ENCODE data around the gene GPS1.
A peak's percentile ranks its signal among the peaks of the same experiment; 100 is the strongest.

GPS1 gene

DNA sequence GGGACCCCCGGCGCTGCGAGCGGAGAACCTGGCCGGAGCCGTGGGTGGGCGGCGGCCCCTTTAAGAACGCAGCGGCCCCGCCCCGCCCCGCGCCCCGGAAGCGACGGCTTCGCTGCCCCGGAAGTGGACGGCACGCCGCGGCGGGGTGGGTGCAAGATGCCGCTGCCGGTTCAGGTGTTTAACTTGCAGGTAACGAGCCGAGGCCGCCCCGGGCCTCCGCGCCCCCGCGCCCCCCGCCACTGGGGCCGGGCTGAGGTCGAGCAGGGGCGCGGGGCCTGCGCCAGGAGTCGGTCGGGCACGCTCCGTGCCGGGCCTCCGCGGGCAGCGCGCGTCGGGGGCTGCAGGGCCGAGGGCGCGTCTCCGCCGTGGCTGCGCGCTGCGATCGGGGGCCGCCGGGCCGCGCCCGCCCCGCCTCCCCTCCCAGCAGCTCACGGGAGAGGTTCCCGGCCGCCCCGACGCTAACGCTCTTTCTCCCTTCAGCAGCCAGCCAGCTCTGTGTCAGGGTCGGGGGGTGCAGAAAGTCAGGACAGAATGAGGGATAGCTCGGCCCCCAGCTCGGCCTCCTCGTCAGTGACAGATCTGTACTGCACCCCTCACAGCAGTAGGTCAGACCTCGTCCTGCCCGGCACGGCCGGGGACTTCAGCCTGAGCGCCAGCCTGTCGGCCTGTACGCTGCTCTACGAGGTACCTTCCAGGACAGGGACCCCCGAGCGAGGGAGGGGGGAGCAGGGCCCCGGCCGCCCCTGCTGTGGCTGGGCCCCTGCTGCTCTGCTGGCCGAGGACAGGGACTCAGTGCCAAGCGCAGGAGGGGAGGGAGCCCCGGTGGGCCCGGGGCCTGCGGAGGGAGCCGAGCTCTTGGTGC lies at the start of gene GPS1, which contains the start of gene RFNG:
TSS of gene GPS1 (plus strand) at position 123 of the 862 bp plus-strand sequence. CDS start at position 157, 34 bp downstream.
TSS of gene RFNG (minus strand) at position 36 of the 862 bp plus-strand sequence. CDS start 45 bp downstream, outside the sequence.
- no peaks in the 10 kb centered on the region for H3K27me3 ChIP-seq (ENCODE audit: control insufficient read depth in 2 of 2, insufficient read depth in 2 of 2, low read length in 2 of 2)
- peaks cover 30% of the 10 kb centered on the region in 2 donors for H3K36me3 ChIP-seq (ENCODE audit: control insufficient read depth in 2 of 2, insufficient read depth in 2 of 2, low read length in 2 of 2)
- peak within 1 kb of the TSS; percentile 66 to 72 for H3K9ac ChIP-seq (ENCODE audit: low read depth in 1 of 2, low read length in 2 of 2)
- peaks cover 14 to 20% of the 10 kb centered on the region in 2 donors for H3K4me1 ChIP-seq (ENCODE audit: control insufficient read depth in 2 of 2, insufficient read depth in 2 of 2, low read length in 2 of 2)
- H3K9me3 ChIP-seq (ENCODE audit: control insufficient read depth in 2 of 2, low read length in 2 of 2) = no peaks in the 10 kb centered on the region
- H3K27ac ChIP-seq (ENCODE audit: low read depth in 2 of 2, low read length in 2 of 2) = no peak within 1 kb of the TSS
- peak within 1 kb of the TSS; percentile 85 for H3K4me3 ChIP-seq (ENCODE audit: low read length in 2 of 2)

DNA sequence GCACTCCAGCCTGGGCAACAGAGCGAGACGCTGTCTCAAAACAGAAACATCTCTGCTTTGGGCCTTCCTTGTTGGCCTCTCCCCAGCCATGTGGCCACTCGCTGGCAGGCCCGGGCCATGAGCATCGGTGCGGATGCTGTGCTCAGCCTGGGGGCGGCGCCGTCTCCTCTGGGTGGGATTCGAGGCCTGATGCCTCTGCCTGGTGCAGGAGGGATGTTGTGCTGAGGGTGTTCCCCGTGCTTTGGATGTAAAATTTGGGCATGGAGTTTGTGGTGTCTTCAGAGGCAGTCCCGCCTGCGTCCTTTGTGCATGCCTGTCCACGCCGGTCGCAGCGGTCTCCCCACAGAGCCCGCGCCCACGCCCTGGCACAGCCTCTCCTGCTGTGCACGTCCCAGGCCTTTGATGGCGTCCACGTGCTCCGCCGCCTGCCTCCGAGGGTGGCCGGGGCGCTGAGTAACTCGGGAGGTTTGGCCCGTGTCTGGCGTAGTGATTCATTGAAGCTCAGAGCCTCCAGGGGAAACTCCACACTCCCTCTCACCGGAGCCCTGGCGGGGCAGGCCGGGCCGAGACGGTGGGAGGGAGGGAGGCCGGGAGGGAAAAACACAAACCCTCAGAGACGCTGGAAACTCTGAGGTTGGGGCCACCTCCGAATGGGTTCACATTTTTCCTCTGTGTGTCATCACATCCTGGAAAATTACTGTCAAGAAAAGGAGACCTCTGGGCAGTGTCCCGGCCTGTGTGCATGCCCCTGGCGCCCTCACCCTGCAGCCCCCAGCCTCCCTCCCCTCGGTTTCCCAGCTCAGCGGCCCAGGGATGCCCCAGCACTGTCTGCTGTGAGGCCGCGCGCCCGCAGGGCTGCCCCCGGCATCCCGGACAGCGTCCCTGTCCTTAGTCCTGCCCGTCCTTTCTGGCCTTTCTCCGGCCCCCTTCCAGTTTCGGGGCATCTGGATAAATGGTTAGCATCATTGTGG lies 48.0 kb upstream of the GPS1 start:
- no peaks in the 10 kb centered on the region for H3K36me3 ChIP-seq (ENCODE audit: control insufficient read depth in 2 of 2, insufficient read depth in 2 of 2, low read length in 2 of 2)
- no peaks in the 10 kb centered on the region for H3K27me3 ChIP-seq (ENCODE audit: control insufficient read depth in 2 of 2, insufficient read depth in 2 of 2, low read length in 2 of 2)
- no peaks in the 10 kb centered on the region for H3K4me1 ChIP-seq (ENCODE audit: control insufficient read depth in 2 of 2, insufficient read depth in 2 of 2, low read length in 2 of 2)

DNA sequence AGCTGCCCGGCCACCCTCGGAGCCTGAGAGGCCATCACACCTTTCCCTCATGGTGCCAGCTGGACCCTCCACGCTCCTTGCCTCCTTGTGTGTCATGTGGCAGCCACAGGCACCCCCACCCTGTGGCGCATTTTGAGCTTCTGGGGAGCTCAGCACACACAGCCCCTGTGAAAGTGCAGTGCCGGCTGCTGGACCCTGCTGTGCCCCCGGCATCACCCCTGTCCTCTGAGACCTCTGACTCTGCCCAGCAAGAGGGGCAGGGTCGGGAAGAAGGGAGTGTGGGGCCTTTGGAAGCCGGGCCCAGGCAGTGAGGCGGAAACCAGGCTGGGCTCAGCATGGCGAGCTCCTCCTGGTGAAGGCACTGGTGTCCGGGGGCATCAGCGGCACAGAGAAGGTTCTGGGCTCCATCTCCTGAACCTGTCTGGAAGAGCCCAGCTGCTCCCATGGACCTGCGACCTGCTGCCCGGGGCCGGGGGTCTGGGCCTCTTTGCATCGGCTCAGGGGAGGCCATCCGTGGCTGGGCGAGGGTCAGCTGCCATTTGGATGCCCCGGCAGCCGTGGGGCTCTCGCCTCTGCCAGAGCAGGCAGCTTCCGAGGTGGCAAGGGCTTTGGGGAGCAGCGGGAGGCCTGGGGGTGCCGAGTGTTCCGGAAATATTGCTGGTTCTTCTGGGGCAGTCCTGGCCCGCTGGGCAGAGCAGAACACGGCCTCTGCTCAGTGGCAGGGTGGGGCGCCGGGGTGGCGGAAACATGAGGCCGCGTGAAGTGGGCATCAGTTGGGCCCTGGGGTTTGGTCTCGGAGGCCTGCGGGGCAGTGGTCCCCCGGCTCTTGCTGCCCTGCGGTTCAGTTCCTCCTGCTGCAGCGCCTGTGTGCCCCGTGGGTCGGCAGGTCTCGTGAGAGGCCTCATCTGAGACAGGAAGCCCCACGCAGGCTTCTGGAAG lies 46.9 kb upstream of the GPS1 start:
- Histone ChIP-seq H3K27me3 (ENCODE audit: control insufficient read depth in 2 of 2, insufficient read depth in 2 of 2, low read length in 2 of 2) (no peaks in the 10 kb centered on the region), H3K27ac (ENCODE audit: low read depth in 2 of 2, low read length in 2 of 2) (no peak overlapping the region), H3K9me3 (ENCODE audit: control insufficient read depth in 2 of 2, low read length in 2 of 2) (no peaks in the 10 kb centered on the region), H3K4me3 (ENCODE audit: low read length in 2 of 2) (no peak overlapping the region), H3K9ac (ENCODE audit: low read depth in 1 of 2, low read length in 2 of 2) (no peak overlapping the region), H3K4me1 (ENCODE audit: control insufficient read depth in 2 of 2, insufficient read depth in 2 of 2, low read length in 2 of 2) (no peaks in the 10 kb centered on the region), H3K36me3 (ENCODE audit: control insufficient read depth in 2 of 2, insufficient read depth in 2 of 2, low read length in 2 of 2) (no peaks in the 10 kb centered on the region)

More for the DNA sequence above, 48.0 kb upstream of the GPS1 start:
- H3K4me3 ChIP-seq (ENCODE audit: low read length in 2 of 2) = no peak overlapping the region
- H3K9ac ChIP-seq (ENCODE audit: low read depth in 1 of 2, low read length in 2 of 2) = no peak overlapping the region
- no peak overlapping the region for H3K27ac ChIP-seq (ENCODE audit: low read depth in 2 of 2, low read length in 2 of 2)
- no peaks in the 10 kb centered on the region for H3K9me3 ChIP-seq (ENCODE audit: control insufficient read depth in 2 of 2, low read length in 2 of 2)

DNA sequence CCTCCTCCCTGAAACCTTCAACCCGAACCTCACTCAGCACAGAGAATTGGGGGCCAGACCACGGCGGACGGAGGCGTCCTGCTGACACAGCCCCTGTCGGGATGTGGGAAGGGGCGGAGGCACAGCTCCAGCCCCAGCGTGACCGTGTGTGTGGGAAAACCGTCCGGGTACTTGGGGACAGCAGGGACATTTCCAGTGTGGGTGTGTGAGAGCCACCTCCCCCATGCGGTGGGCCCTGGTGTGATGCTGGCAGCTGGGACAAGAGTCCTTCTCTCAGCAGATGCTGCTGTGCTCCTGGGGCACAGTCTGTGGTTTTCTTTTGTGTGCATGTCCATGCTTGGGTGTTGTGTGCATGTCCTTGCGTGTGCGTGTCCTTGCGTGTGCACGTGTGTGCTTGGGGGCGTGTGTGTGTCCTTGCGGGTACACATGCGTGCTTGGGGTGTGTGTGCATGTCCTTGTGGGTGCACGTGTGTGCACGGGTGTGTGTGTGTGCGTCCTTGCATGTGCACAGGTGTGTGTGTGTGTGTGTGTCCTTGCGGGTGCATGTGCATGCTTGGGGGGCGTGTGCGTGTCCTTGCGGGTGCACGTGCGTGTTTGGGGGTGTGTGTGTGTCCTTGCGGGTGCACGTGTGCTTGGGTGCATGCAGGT lies 45.9 kb upstream of the GPS1 start:
- Histone ChIP-seq H3K9me3 (ENCODE audit: control insufficient read depth in 2 of 2, low read length in 2 of 2) (no peaks in the 10 kb centered on the region), H3K4me1 (ENCODE audit: control insufficient read depth in 2 of 2, insufficient read depth in 2 of 2, low read length in 2 of 2) (no peaks in the 10 kb centered on the region), H3K4me3 (ENCODE audit: low read length in 2 of 2) (no peak overlapping the region), H3K9ac (ENCODE audit: low read depth in 1 of 2, low read length in 2 of 2) (no peak overlapping the region), H3K36me3 (ENCODE audit: control insufficient read depth in 2 of 2, insufficient read depth in 2 of 2, low read length in 2 of 2) (no peaks in the 10 kb centered on the region), H3K27ac (ENCODE audit: low read depth in 2 of 2, low read length in 2 of 2) (no peak overlapping the region), H3K27me3 (ENCODE audit: control insufficient read depth in 2 of 2, insufficient read depth in 2 of 2, low read length in 2 of 2) (no peaks in the 10 kb centered on the region)

DNA sequence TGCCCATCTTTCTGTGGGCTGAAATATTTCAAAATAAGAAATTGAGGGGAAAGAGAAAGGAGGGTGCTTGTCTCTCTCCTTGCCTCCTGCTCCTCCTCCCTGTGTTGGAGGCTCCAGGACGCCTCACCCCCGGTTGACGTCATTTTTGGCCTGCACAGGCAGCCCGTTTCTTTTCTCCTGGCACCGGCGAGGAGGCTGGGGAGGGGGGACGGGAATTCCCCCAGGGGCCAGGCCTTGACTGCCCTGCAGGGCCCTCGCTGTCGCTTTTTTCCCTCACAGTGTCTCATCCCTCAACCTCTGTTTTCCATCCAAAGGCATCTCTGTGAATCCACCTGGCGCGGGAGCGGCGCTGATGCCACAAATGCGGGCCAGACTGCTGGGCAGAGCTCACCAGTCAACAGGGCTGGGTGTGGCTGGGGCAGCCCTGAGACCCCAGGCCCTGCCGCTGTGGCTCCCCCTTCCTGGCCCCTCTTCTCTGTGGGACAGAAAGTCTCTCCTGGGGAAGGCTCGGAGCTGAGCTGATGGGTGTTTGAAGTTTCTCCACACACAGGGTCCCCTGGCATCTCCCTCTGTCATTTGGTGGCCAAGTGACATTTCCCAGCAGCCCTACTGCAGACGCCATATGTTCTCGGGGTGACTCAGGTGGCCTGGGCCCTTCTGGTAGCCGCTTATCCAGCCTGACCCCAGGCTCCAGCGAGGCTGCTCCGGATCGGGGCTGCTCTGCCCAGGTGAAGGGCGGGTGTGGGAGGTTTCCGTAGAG lies 45.0 kb upstream of the GPS1 start:
- H3K9ac ChIP-seq (ENCODE audit: low read depth in 1 of 2, low read length in 2 of 2) = no peak overlapping the region
- no peaks in the 10 kb centered on the region for H3K4me1 ChIP-seq (ENCODE audit: control insufficient read depth in 2 of 2, insufficient read depth in 2 of 2, low read length in 2 of 2)
- H3K27me3 ChIP-seq (ENCODE audit: control insufficient read depth in 2 of 2, insufficient read depth in 2 of 2, low read length in 2 of 2) = no peaks in the 10 kb centered on the region
- no peaks in the 10 kb centered on the region for H3K9me3 ChIP-seq (ENCODE audit: control insufficient read depth in 2 of 2, low read length in 2 of 2)
- no peak overlapping the region for H3K4me3 ChIP-seq (ENCODE audit: low read length in 2 of 2)
- no peak overlapping the region for H3K27ac ChIP-seq (ENCODE audit: low read depth in 2 of 2, low read length in 2 of 2)
- no peaks in the 10 kb centered on the region for H3K36me3 ChIP-seq (ENCODE audit: control insufficient read depth in 2 of 2, insufficient read depth in 2 of 2, low read length in 2 of 2)

DNA sequence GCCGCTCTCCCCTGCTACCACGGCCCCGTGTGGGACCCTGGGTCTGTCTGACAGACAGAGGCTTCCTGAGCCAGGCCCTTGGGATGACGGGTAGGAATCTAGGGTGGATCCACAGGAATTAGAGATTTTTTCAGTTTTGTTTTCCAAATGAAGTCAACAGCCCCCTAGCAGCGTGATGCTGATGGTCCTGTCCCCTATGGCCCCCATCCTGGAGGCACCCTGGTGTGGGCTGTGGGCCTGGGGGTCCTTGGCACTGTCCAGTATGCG lies 44.5 kb upstream of the GPS1 start:
- Histone ChIP-seq H3K36me3 (ENCODE audit: control insufficient read depth in 2 of 2, insufficient read depth in 2 of 2, low read length in 2 of 2) (no peaks in the 10 kb centered on the region), H3K9ac (ENCODE audit: low read depth in 1 of 2, low read length in 2 of 2) (no peak overlapping the region), H3K27ac (ENCODE audit: low read depth in 2 of 2, low read length in 2 of 2) (no peak overlapping the region), H3K27me3 (ENCODE audit: control insufficient read depth in 2 of 2, insufficient read depth in 2 of 2, low read length in 2 of 2) (no peaks in the 10 kb centered on the region), H3K4me1 (ENCODE audit: control insufficient read depth in 2 of 2, insufficient read depth in 2 of 2, low read length in 2 of 2) (no peaks in the 10 kb centered on the region), H3K9me3 (ENCODE audit: control insufficient read depth in 2 of 2, low read length in 2 of 2) (no peaks in the 10 kb centered on the region), H3K4me3 (ENCODE audit: low read length in 2 of 2) (no peak overlapping the region)

DNA sequence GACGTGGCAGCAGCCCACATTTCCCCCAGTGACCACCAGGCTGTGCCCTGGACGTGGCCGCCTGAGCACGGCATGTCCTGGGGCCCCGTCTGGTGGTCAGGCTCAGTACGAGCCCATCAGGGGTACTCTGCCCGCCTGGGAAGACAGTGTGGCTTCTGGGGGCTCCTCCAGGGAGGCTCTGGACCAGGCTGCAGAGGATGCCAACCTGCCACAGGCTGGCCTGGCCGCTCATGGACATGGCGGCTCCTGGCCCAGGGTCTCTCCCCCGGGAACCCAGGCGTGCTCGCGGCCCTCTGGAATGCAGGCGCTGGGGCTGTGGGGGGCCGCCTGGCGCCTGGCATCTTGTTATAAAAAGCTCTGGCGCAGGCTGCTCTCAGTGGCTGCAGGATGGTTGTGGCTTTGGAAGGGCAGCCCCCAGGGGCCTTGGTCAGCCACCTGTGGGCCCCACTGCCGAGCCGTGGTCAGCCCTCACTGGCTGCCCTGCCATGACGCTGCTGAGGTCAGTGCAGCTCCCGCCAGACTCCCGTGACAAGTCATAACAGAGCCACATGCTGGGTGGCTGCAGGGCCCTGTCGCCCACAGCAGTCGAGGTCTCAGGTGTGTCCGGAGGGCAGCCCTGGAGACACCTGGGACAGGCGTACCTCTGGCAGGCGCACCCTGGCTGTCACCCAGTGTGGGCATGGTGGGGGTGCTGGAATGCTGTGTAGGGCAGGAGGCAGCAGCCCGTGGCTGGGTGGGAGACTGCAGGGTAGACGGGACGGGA lies 44.0 kb upstream of the GPS1 start:
- Histone ChIP-seq H3K9me3 (ENCODE audit: control insufficient read depth in 2 of 2, low read length in 2 of 2) (no peaks in the 10 kb centered on the region), H3K4me1 (ENCODE audit: control insufficient read depth in 2 of 2, insufficient read depth in 2 of 2, low read length in 2 of 2) (no peaks in the 10 kb centered on the region), H3K27ac (ENCODE audit: low read depth in 2 of 2, low read length in 2 of 2) (no peak overlapping the region), H3K9ac (ENCODE audit: low read depth in 1 of 2, low read length in 2 of 2) (no peak overlapping the region), H3K27me3 (ENCODE audit: control insufficient read depth in 2 of 2, insufficient read depth in 2 of 2, low read length in 2 of 2) (no peaks in the 10 kb centered on the region), H3K36me3 (ENCODE audit: control insufficient read depth in 2 of 2, insufficient read depth in 2 of 2, low read length in 2 of 2) (no peaks in the 10 kb centered on the region), H3K4me3 (ENCODE audit: low read length in 2 of 2) (no peak overlapping the region)

DNA sequence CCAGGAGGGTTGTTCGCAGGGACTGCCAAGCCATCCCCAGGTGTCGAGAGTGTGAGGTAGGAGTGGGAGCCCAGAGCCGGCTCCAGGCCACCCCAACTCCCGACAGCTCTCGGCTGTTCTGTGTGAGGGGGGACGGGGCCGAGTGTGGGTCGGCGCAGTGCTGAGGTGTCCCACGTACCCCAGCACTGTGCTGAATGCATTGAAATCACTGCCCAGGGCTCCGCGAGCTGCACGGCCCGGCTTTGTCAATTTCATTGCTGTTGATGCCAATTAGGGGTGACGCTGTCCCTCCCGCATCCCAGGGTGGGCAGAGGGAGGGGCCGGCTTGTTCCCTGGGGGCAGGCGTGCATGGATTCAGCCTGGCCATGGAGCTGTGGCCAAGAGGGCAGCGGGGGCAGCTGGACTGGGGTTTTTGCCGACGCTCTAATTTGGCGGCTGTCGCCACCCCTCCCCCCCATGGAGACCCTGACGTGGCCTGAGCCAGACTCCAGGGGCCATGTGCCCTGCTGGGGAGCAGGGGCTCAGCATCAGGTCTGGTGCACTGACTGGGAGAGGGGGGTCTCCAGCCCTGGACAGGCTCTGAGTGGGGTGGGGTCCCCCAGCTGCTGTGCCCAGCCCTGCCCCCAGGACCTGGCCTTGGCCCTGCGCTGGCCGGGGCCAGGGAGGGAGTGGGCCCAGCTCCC lies 43.3 kb upstream of the GPS1 start:
- Histone ChIP-seq H3K4me3 (ENCODE audit: low read length in 2 of 2) (no peak overlapping the region), H3K4me1 (ENCODE audit: control insufficient read depth in 2 of 2, insufficient read depth in 2 of 2, low read length in 2 of 2) (no peaks in the 10 kb centered on the region), H3K27me3 (ENCODE audit: control insufficient read depth in 2 of 2, insufficient read depth in 2 of 2, low read length in 2 of 2) (no peaks in the 10 kb centered on the region), H3K27ac (ENCODE audit: low read depth in 2 of 2, low read length in 2 of 2) (no peak overlapping the region), H3K9me3 (ENCODE audit: control insufficient read depth in 2 of 2, low read length in 2 of 2) (no peaks in the 10 kb centered on the region), H3K9ac (ENCODE audit: low read depth in 1 of 2, low read length in 2 of 2) (no peak overlapping the region), H3K36me3 (ENCODE audit: control insufficient read depth in 2 of 2, insufficient read depth in 2 of 2, low read length in 2 of 2) (no peaks in the 10 kb centered on the region)
